SU-DHL-6 (cell line): Measurements from ENCODE around the gene MRPL36.

Experiments used
- H2AFZ ChIP-seq: fragments of 200-600 bp; sonication (generic); 2 replicates; pipeline ENCODE4 v1.6.1; 2014; ENCODE audit warnings: low read depth, mild to moderate bottlenecking, moderate library complexity, mixed read lengths, antibody characterized with exemption, low read length; ENCODE audit not compliant: severe bottlenecking
- H3F3A ChIP-seq: fragments of 200-600 bp; shearing (Covaris generic); 2 replicates; pipeline ENCODE4 v1.6.0; 2016; ENCODE audit warnings: antibody characterized with exemption, mild to moderate bottlenecking; ENCODE audit not compliant: insufficient read depth
- H3K27ac ChIP-seq: fragments of 200-600 bp; sonication (generic); 2 replicates; pipeline ENCODE4 v1.5.1; 2016; ENCODE audit warnings: low read depth, mild to moderate bottlenecking, low read length, moderate library complexity, mixed read lengths
- H3K27me3 ChIP-seq: fragments of 200-600 bp; sonication (generic), shearing (Covaris generic); 2 replicates; pipeline ENCODE4 v1.6.0; 2014; ENCODE audit warnings: mild to moderate bottlenecking, low read length
- H3K36me3 ChIP-seq: fragments of 200-600 bp; sonication (generic); 2 replicates; pipeline ENCODE4 v1.6.1; 2014; ENCODE audit warnings: mild to moderate bottlenecking, low read length, mixed read lengths
- H3K4me2 ChIP-seq: fragments of 300-600, 200-600 bp; shearing (Covaris generic), sonication (generic); 2 replicates; pipeline ENCODE4 v1.6.0; 2014; ENCODE audit warnings: low read length, low read depth, mild to moderate bottlenecking; ENCODE audit not compliant: poor library complexity, severe bottlenecking
- H3K4me3 ChIP-seq: fragments of 200-600 bp; sonication (generic); 2 replicates; pipeline ENCODE4 v1.5.1; 2014; ENCODE audit warnings: antibody characterized with exemption, low read length, mild to moderate bottlenecking, mixed read lengths; ENCODE audit not compliant: insufficient read depth, poor library complexity, severe bottlenecking
- H3K79me2 ChIP-seq: fragments of 200-600 bp; sonication (generic); 2 replicates; pipeline ENCODE4 v1.6.1; 2014; ENCODE audit warnings: mild to moderate bottlenecking, low read length, moderate library complexity; ENCODE audit not compliant: insufficient read depth
- H3K9ac ChIP-seq: fragments of 200-600 bp; sonication (generic); 2 replicates; pipeline ENCODE4 v1.7.0; 2014; ENCODE audit warnings: mild to moderate bottlenecking, low read length
- H3K9me2 ChIP-seq: fragments of 200-600 bp; sonication (generic); replicated peaks from 2 replicates; pipeline ENCODE4 v1.6.1; 2014; ENCODE audit warnings: low read length; ENCODE audit not compliant: insufficient read depth
- H3K9me3 ChIP-seq: fragments of 200-600 bp; sonication (generic); 2 replicates; pipeline ENCODE4 v1.6.1; 2014; ENCODE audit warnings: low read length, mixed read lengths; ENCODE audit not compliant: insufficient read depth
- H4K20me1 ChIP-seq: fragments of 200-600 bp; sonication (generic); 2 replicates; pipeline ENCODE4 v1.6.1; 2014; ENCODE audit warnings: low read depth, mild to moderate bottlenecking, antibody characterized with exemption, low read length, moderate library complexity, mixed read lengths
- CTCF ChIP-seq: fragments of 200-600 bp; sonication (generic); IDR thresholded peaks from one replicate; pipeline ENCODE4 v1.5.1; 2017; ENCODE audit warnings: antibody characterized with exemption, mild to moderate bottlenecking, low read length, moderate library complexity; ENCODE audit not compliant: insufficient read depth, poor library complexity, severe bottlenecking
- EZH2phosphoT487 ChIP-seq: fragments of 200-600 bp; sonication (generic), shearing (Covaris generic); conservative IDR thresholded peaks from 2 replicates; pipeline ENCODE4 v1.6.1; 2018; ENCODE audit warnings: mild to moderate bottlenecking, antibody characterized with exemption, low read length, moderate library complexity, mixed read lengths

The MRPL36 gene

GRCh38 chr5:1759378-1759970 is 40.2 kb downstream of the MRPL36 start:
- H3K36me3 ChIP-seq = no peaks in the 10 kb centered on the region
- no peaks in the 10 kb centered on the region for H4K20me1 ChIP-seq
- no peak overlapping the region for H3K27ac ChIP-seq
- H3K4me3 ChIP-seq = no peak overlapping the region
- H3K4me2 ChIP-seq = no peak overlapping the region
- H3K9me3 ChIP-seq = 0 out of 2 replicates have a peak, but pooled peaks cover 6% of the 10 kb centered on the region
- H3K79me2 ChIP-seq = no peaks in the 10 kb centered on the region
- no peak overlapping the region for H3K9ac ChIP-seq
- no peak for TF ChIP-seq EZH2phosphoT487
- no peak for TF ChIP-seq CTCF
- H3K27me3 ChIP-seq = no peaks in the 10 kb centered on the region
- no peaks in the 10 kb centered on the region for H3K9me2 ChIP-seq
- H2AFZ ChIP-seq = no peak overlapping the region
- H3F3A ChIP-seq = 0 out of 2 replicates have a peak, but pooled peaks cover under 1% of the 10 kb centered on the region

GRCh38 chr5:1758574-1758973 is 41.1 kb downstream of the MRPL36 start:
- no peaks in the 10 kb centered on the region for H3F3A ChIP-seq
- TF ChIP-seq EZH2phosphoT487 = no peak
- TF ChIP-seq CTCF = no peak
- no peak overlapping the region for H3K27ac ChIP-seq
- H2AFZ ChIP-seq = no peak overlapping the region
- H3K9me3 ChIP-seq = 0 out of 2 replicates have a peak, but pooled peaks cover 6% of the 10 kb centered on the region
- no peak overlapping the region for H3K4me2 ChIP-seq
- H3K36me3 ChIP-seq = no peaks in the 10 kb centered on the region
- H3K4me3 ChIP-seq = no peak overlapping the region
- no peaks in the 10 kb centered on the region for H3K9me2 ChIP-seq
- no peaks in the 10 kb centered on the region for H4K20me1 ChIP-seq
- no peaks in the 10 kb centered on the region for H3K79me2 ChIP-seq
- H3K27me3 ChIP-seq = no peaks in the 10 kb centered on the region
- H3K9ac ChIP-seq = no peak overlapping the region

- H3K9me3 ChIP-seq = 0 out of 2 replicates have a peak, but pooled peaks cover 6% of the 10 kb centered on the region
- H3K79me2 ChIP-seq = no peaks in the 10 kb centered on the region
- H3K27ac ChIP-seq = no peak overlapping the region
- H3F3A ChIP-seq = no peaks in the 10 kb centered on the region
- H3K27me3 ChIP-seq = no peaks in the 10 kb centered on the region
- no peak overlapping the region for H3K4me2 ChIP-seq
- H4K20me1 ChIP-seq = no peaks in the 10 kb centered on the region
- H3K9ac ChIP-seq = no peak overlapping the region
- H3K36me3 ChIP-seq = no peaks in the 10 kb centered on the region
- no peak for TF ChIP-seq EZH2phosphoT487
- no peak for TF ChIP-seq CTCF
- H3K9me2 ChIP-seq = no peaks in the 10 kb centered on the region
- no peak overlapping the region for H3K4me3 ChIP-seq
- no peak overlapping the region for H2AFZ ChIP-seq
Measured at GRCh38 chr5:1757511-1757910, 42.1 kb downstream of the MRPL36 start.
